Tibial artery (tissue), 4 donors: ENCODE data around the gene TMEM171.

Experiments used
- DNase-seq, 2 donors: peaks; one replicate each; pipeline ENCODE4 v3.0.0-alpha.2; 2019
- H3K27ac ChIP-seq, 2 donors: fragments of 200-600 bp; sonication (generic) in 1 of 2; 1 replicate in 1 of 2; 2 replicates in 1 of 2; pipeline ENCODE4 v1.5.1; 2018 to 2019; ENCODE audit warnings: mild to moderate bottlenecking in 1 of 2
- H3K27me3 ChIP-seq, 2 donors: fragments of 200-600 bp; sonication (generic) in 1 of 2; one replicate each; pipeline versions ENCODE4 v1.5.1 to v1.6.0; 2016 to 2019
- H3K36me3 ChIP-seq, 3 donors: fragments of 200-600 bp; sonication (generic) in 2 of 3; one replicate each; pipeline ENCODE4 v1.5.1; 2016 to 2019; ENCODE audit warnings: mild to moderate bottlenecking in 2 of 3
- H3K4me1 ChIP-seq, 4 donors: fragments of 200-600 bp; sonication (generic) in 2 of 4; 1 replicate in 3 of 4; 2 replicates in 1 of 4; pipeline ENCODE4 v1.5.1; 2016 to 2019
- H3K4me3 ChIP-seq, 2 donors: fragments of 200-600 bp; sonication (generic) in 1 of 2; 1 replicate in 1 of 2; 2 replicates in 1 of 2; pipeline ENCODE4 v1.5.1; 2018 to 2019; ENCODE audit warnings: mild to moderate bottlenecking in 2 of 2
- H3K9me3 ChIP-seq, 3 donors: fragments of 200-600 bp; sonication (generic) in 1 of 3; one replicate each; pipeline ENCODE4 v1.5.1; 2016 to 2019
- CTCF ChIP-seq, 2 experiments: fragments of 200-600 bp in 1 of 2; fragments of 450-650 bp in 1 of 2; IDR thresholded peaks; one replicate each; pipeline ENCODE4 v1.5.1; 2017 to 2019; ENCODE audit warnings: antibody characterized with exemption in 2 of 2, mild to moderate bottlenecking in 1 of 2, moderate library complexity in 1 of 2
- intact Hi-C: fragments of 100-400 bp; cut with DNase I; formaldehyde crosslinking; loops from one replicate; pipeline ENCODE4 v1.15.0; 2023; ENCODE audit warnings: low total_unique reads

The TMEM171 gene

GRCh38 chr5:73095564-73096238 is 24.7 kb upstream of the TMEM171 start:
- Histone ChIP-seq H3K27me3 (no peaks in the 10 kb centered on the region), H3K27ac (no peak overlapping the region), H3K36me3 (peaks cover 5 to 9% (median 7%) of the 10 kb centered on the region in 3 donors), H3K4me3 (no peak overlapping the region), H3K4me1 (no peaks in the 10 kb centered on the region), H3K9me3 (peaks cover 0 to 14% (median 7%) of the 10 kb centered on the region in 3 donors)
- no peak for TF ChIP-seq CTCF (IDR thresholded peaks at IDR 0.05)
- no peak for DNase-seq
- intact Hi-C loops = no loop called here

GRCh38 chr5:73096239-73096575 is 24.2 kb upstream of the TMEM171 start:
- no peak for DNase-seq
- no peak for TF ChIP-seq CTCF (IDR thresholded peaks at IDR 0.05)
- Histone ChIP-seq H3K4me1 (no peaks in the 10 kb centered on the region), H3K27me3 (no peaks in the 10 kb centered on the region), H3K4me3 (no peak overlapping the region), H3K36me3 (peaks cover 1 to 9% (median 5%) of the 10 kb centered on the region in 3 donors), H3K27ac (no peak overlapping the region), H3K9me3 (peaks cover 0 to 14% (median 7%) of the 10 kb centered on the region in 3 donors)
- intact Hi-C loops = no loop called here

- no peak overlapping the region for H3K27ac ChIP-seq
Observed at GRCh38 chr5:73097740-73098139, 22.6 kb upstream of the TMEM171 start.

GRCh38 chr5:73100109-73100508 is 20.3 kb upstream of the TMEM171 start:
- no peak for DNase-seq
- Histone ChIP-seq H3K27me3 (no peaks in the 10 kb centered on the region), H3K9me3 (peaks cover 0 to 14% (median 7%) of the 10 kb centered on the region in 3 donors), H3K36me3 (no peaks in the 10 kb centered on the region), H3K4me1 (no peaks in the 10 kb centered on the region), H3K27ac (no peak overlapping the region), H3K4me3 (no peak overlapping the region)
- TF ChIP-seq CTCF (IDR thresholded peaks at IDR 0.05) = no peak
- intact Hi-C loops = no loop called here

More at GRCh38 chr5:73097740-73098139, 22.6 kb upstream of the TMEM171 start:
- Histone ChIP-seq H3K9me3 (peaks cover 0 to 14% (median 7%) of the 10 kb centered on the region in 3 donors), H3K4me1 (no peaks in the 10 kb centered on the region), H3K27me3 (no peaks in the 10 kb centered on the region), H3K36me3 (no peaks in the 10 kb centered on the region), H3K4me3 (no peak overlapping the region)
- no peak for DNase-seq
- intact Hi-C loops = no loop called here
- TF ChIP-seq CTCF (IDR thresholded peaks at IDR 0.05) = no peak

- H3K27me3 ChIP-seq = no peaks in the 10 kb centered on the region
- no peaks in the 10 kb centered on the region for H3K9me3 ChIP-seq
- TF ChIP-seq CTCF (IDR thresholded peaks at IDR 0.05) = no peak
- no peaks in the 10 kb centered on the region for H3K36me3 ChIP-seq
- no peak for DNase-seq
- no peak overlapping the region for H3K4me3 ChIP-seq
- intact Hi-C loops = no loop called here
- H3K4me1 ChIP-seq = no peaks in the 10 kb centered on the region
- no peak overlapping the region for H3K27ac ChIP-seq
Observed at GRCh38 chr5:73103870-73104299, 16.5 kb upstream of the TMEM171 start.
